HepG2 (cell line): Measurements from ENCODE around the gene CMKLR1. TPM values are rescaled to one million over a fixed set of nuclear protein-coding genes. Genes with fewer than 3 reads are reported as not detected.

Experiments
- ATAC-seq: fragments of 200-7000 bp; cut with Tn5 transposase; 3 replicates; pipeline ENCODE4 v1.9.1; 2020; ENCODE audit warnings: mild to moderate bottlenecking, moderate library complexity
- BruUV-seq: library from RNA; stranded (reverse); fragments of 400-500 nt; replicated peaks from 2 replicates; lab custom pipeline; 2021; lab: Mats Ljungman, UMichigan
- CTCF ChIA-PET: fragments of 300-600 bp; formaldehyde crosslinking; extraction: SDS; loops from one replicate; lab custom pipeline; 2021; ENCODE audit warnings: low total read pairs, inconsistent platforms, low intra/inter-chr PET ratio; lab: Yijun Ruan, JAX
- POLR2A ChIA-PET: fragments of 350-600 bp; sonication (Branson Sonifier 250); formaldehyde crosslinking; loops from one replicate; lab custom pipeline; 2020; ENCODE audit warnings: antibody characterized with exemption, inconsistent platforms; lab: Yijun Ruan, JAX
- DNase-seq: peaks from one replicate; pipeline ENCODE4 v3.0.0-alpha.2; 2015; ENCODE audit warnings: low spot score
- FAIRE-seq: peaks from 3 replicates; lab custom pipeline; 2011; peaks lifted over from hg19 to GRCh38; lab: Jason Lieb, UNC
- H2AFZ ChIP-seq: one replicate; pipeline ENCODE4 v1.6.1; 2011; ENCODE audit warnings: low read length, inconsistent platforms
- H3K27ac ChIP-seq: fragments of 300-600 bp; 3 replicates; pipeline ENCODE4 v1.8.0; 2011; ENCODE audit warnings: mixed run types, mild to moderate bottlenecking, mixed read lengths, low read length, inconsistent platforms; ENCODE audit not compliant: insufficient read depth; ENCODE audit errors: extremely low read length
- H3K27me3 ChIP-seq, 2 experiments: fragments of 200-600 bp in 1 of 2; 2 replicates in 1 of 2; 3 replicates in 1 of 2; pipeline versions ENCODE4 v1.6.0 to v1.8.0; 2011; ENCODE audit warnings: low read length in 2 of 2, mild to moderate bottlenecking in 2 of 2, moderate library complexity in 2 of 2, inconsistent platforms in 1 of 2; ENCODE audit not compliant: insufficient read depth in 2 of 2, control insufficient read depth in 1 of 2
- H3K36me3 ChIP-seq, 2 experiments: fragments of 200-600 bp in 1 of 2; replicated peaks in 1 of 2; 2 replicates in 1 of 2; 3 replicates in 1 of 2; pipeline versions ENCODE4 v1.5.1 to v1.8.0; 2011; ENCODE audit warnings: low read length in 2 of 2, inconsistent platforms in 1 of 2; ENCODE audit not compliant: insufficient read depth in 2 of 2, control insufficient read depth in 1 of 2
- H3K4me1 ChIP-seq: 2 replicates; pipeline ENCODE4 v1.5.1; 2012; ENCODE audit warnings: low read length, inconsistent platforms; ENCODE audit not compliant: insufficient read depth
- H3K4me2 ChIP-seq: 2 replicates; pipeline ENCODE4 v1.6.0; 2011; ENCODE audit warnings: low read depth, low read length, inconsistent platforms
- H3K4me3 ChIP-seq, 3 experiments: fragments of 200-600 bp in 1 of 3; sonication (generic), shearing (Covaris generic) in 1 of 3; replicated peaks in 1 of 3; 2 replicates each; pipeline ENCODE4 v1.5.1; 2011 to 2016; ENCODE audit warnings: low read length in 3 of 3, inconsistent platforms in 2 of 3, low read depth in 2 of 3, mild to moderate bottlenecking in 2 of 3, control low read depth in 1 of 3, mixed read lengths in 1 of 3; ENCODE audit not compliant: insufficient read depth in 1 of 3
- H3K79me2 ChIP-seq: one replicate; pipeline ENCODE4 v1.6.1; 2011; ENCODE audit warnings: low read length, inconsistent platforms; ENCODE audit not compliant: insufficient read depth
- H3K9ac ChIP-seq: 2 replicates; pipeline ENCODE4 v1.6.0; 2011; ENCODE audit warnings: mild to moderate bottlenecking, low read depth, low read length, inconsistent platforms; ENCODE audit not compliant: insufficient read depth
- H3K9me3 ChIP-seq: 2 replicates; pipeline ENCODE4 v1.5.1; 2012; ENCODE audit warnings: mild to moderate bottlenecking, low read length
- H4K20me1 ChIP-seq: 2 replicates; pipeline ENCODE4 v1.6.0; 2011; ENCODE audit warnings: inconsistent platforms, mild to moderate bottlenecking, low read length, moderate library complexity; ENCODE audit not compliant: insufficient read depth
- ATF5 ChIP-seq: sonication (generic); formaldehyde crosslinking; IDR thresholded peaks from 2 replicates; pipeline ENCODE4 v1.4.0; 2020; ENCODE audit warnings: mild to moderate bottlenecking, low read depth, missing genetic modification reagents
- ETV5 ChIP-seq: IDR thresholded peaks from 2 replicates; pipeline ENCODE4 v1.6.1; 2018; ENCODE audit warnings: missing biosample characterization, missing genetic modification reagents, inconsistent platforms, borderline replicate concordance
- KDM5B ChIP-seq: sonication (generic); formaldehyde crosslinking; IDR thresholded peaks from 2 replicates; pipeline ENCODE4 v1.4.0; 2020; ENCODE audit warnings: missing genetic modification reagents, mild to moderate bottlenecking, borderline replicate concordance
- KLF16 ChIP-seq, 2 experiments: sonication (generic) in 1 of 2; formaldehyde crosslinking in 1 of 2; IDR thresholded peaks; 2 replicates each; pipeline versions ENCODE4 v1.6.1 to v1.8.0; 2016 to 2023; ENCODE audit warnings: missing genetic modification reagents in 2 of 2, missing compliant biosample characterization in 1 of 2
- LCORL ChIP-seq, 2 experiments: fragments of 450-650 bp in 1 of 2; sonication (generic) in 1 of 2; formaldehyde crosslinking in 1 of 2; IDR thresholded peaks; 2 replicates each; pipeline versions ENCODE4 v1.5.0 to v1.6.1; 2017 to 2020; ENCODE audit warnings: antibody characterized with exemption in 1 of 2, missing genetic modification reagents in 1 of 2
- MLLT10 ChIP-seq: sonication (generic); formaldehyde crosslinking; IDR thresholded peaks from 2 replicates; pipeline ENCODE4 v1.4.0; 2020; ENCODE audit warnings: missing genetic modification reagents
- MTA1 ChIP-seq: sonication (generic); formaldehyde crosslinking; IDR thresholded peaks from 2 replicates; pipeline ENCODE4 v1.4.0; 2020; ENCODE audit warnings: missing genetic modification reagents, mild to moderate bottlenecking, borderline replicate concordance
- MXD4 ChIP-seq: IDR thresholded peaks from 2 replicates; pipeline ENCODE4 v1.6.1; 2016; ENCODE audit warnings: mild to moderate bottlenecking, missing biosample characterization, missing genetic modification reagents
- NONO ChIP-seq, 2 experiments: fragments of 450-650 bp in 1 of 2; sonication (generic) in 1 of 2; formaldehyde crosslinking in 1 of 2; IDR thresholded peaks in 1 of 2; conservative IDR thresholded peaks in 1 of 2; 2 replicates each; pipeline versions ENCODE4 v1.6.1 to v1.8.0; 2017 to 2022; ENCODE audit warnings: mild to moderate bottlenecking in 1 of 2, missing genetic modification reagents in 1 of 2, moderate library complexity in 1 of 2
- POGZ ChIP-seq: sonication (generic); formaldehyde crosslinking; IDR thresholded peaks from 2 replicates; pipeline ENCODE4 v1.4.0; 2020; ENCODE audit warnings: mild to moderate bottlenecking, missing genetic modification reagents
- SMC3 ChIP-seq: IDR thresholded peaks from 2 replicates; pipeline ENCODE4 v1.6.1; 2011; ENCODE audit warnings: low read length, improper control_type of control experiment
- STAG1 ChIP-seq: sonication (generic); formaldehyde crosslinking; IDR thresholded peaks from 2 replicates; pipeline ENCODE4 v1.4.0; 2020; ENCODE audit warnings: missing genetic modification reagents
- TOPORS ChIP-seq: sonication (generic); formaldehyde crosslinking; IDR thresholded peaks from 2 replicates; pipeline ENCODE4 v1.8.0; 2023; ENCODE audit warnings: mild to moderate bottlenecking, missing genetic modification reagents
- ZNF20 ChIP-seq: sonication (generic); formaldehyde crosslinking; IDR thresholded peaks from 2 replicates; pipeline ENCODE4 v1.4.0; 2020; ENCODE audit warnings: mild to moderate bottlenecking, moderate library complexity, missing genetic modification reagents
- ZNF343 ChIP-seq: sonication (generic); formaldehyde crosslinking; IDR thresholded peaks from 2 replicates; pipeline ENCODE4 v1.4.0; 2020; ENCODE audit warnings: mild to moderate bottlenecking, missing genetic modification reagents
- ZSCAN20 ChIP-seq: sonication (generic); formaldehyde crosslinking; IDR thresholded peaks from 2 replicates; pipeline ENCODE4 v1.4.0; 2020; ENCODE audit warnings: missing genetic modification reagents, mild to moderate bottlenecking, borderline replicate concordance
- WGBS: methylation state at CpG from one replicate; pipeline ENCODE4 v1.1.6; 2017; ENCODE audit warnings: low lambda C conversion rate; 5-methylcytosine and 5-hydroxymethylcytosine counted together
- in situ Hi-C: cut with HindIII; loops from 2 replicates; pipeline ENCODE4 v1.10.0; 2017; ENCODE audit warnings: low pct_unique_long_range_greater_than_20kb; ENCODE audit not compliant: extremely low pct_ligation_motif_present
- intact Hi-C: fragments of 100-400 bp; cut with micrococcal nuclease; formaldehyde crosslinking; loops from one replicate; pipeline ENCODE4 v1.10.0; 2022; ENCODE audit not compliant: unreplicated experiment
- polyA plus RNA-seq, 8 experiments: library from polyadenylated mRNA; depleted of rRNA in 3 of 8; stranded (reverse) in 7 of 8; unstranded in 1 of 8; fragments of >200 nt; fragmentation: Illumina TruSeq in 4 of 8; extraction: Trizol in 4 of 8; gene quantifications; 2 replicates each; pipeline versions ENCODE4 v1.2.1 to v1.2.3, GENCODE V29; 2011 to 2016; ENCODE audit warnings: low read depth in 4 of 8, missing spikeins in 1 of 8, mixed read lengths in 1 of 8; ENCODE audit not compliant: insufficient read depth in 1 of 8
- total RNA-seq, 5 experiments: library from RNA; depleted of rRNA; stranded (reverse); fragments of >200 nt; fragmentation: Illumina TruSeq; extraction: Trizol; gene quantifications; 2 replicates each; pipeline ENCODE4 v1.2.3, GENCODE V29; 2016; ENCODE audit warnings: low read depth in 1 of 5
- TF ChIP-seq, protein P1 (sequence below): fragments of 450-650 bp; IDR thresholded peaks from 2 replicates; pipeline ENCODE4 v1.6.1; 2017; ENCODE audit warnings: mild to moderate bottlenecking
- TF ChIP-seq, protein P2 (sequence below): sonication (generic); formaldehyde crosslinking; IDR thresholded peaks from 2 replicates; pipeline ENCODE4 v1.4.0; 2020; ENCODE audit warnings: missing genetic modification reagents; ENCODE audit errors: not compliant biosample characterization

CMKLR1 gene
- total and polyA plus RNA-seq, 2 of the 13 experiments (the other 11 are each of a cell fraction or from before 2014, with no cell fraction given), result not detected

DNA sequence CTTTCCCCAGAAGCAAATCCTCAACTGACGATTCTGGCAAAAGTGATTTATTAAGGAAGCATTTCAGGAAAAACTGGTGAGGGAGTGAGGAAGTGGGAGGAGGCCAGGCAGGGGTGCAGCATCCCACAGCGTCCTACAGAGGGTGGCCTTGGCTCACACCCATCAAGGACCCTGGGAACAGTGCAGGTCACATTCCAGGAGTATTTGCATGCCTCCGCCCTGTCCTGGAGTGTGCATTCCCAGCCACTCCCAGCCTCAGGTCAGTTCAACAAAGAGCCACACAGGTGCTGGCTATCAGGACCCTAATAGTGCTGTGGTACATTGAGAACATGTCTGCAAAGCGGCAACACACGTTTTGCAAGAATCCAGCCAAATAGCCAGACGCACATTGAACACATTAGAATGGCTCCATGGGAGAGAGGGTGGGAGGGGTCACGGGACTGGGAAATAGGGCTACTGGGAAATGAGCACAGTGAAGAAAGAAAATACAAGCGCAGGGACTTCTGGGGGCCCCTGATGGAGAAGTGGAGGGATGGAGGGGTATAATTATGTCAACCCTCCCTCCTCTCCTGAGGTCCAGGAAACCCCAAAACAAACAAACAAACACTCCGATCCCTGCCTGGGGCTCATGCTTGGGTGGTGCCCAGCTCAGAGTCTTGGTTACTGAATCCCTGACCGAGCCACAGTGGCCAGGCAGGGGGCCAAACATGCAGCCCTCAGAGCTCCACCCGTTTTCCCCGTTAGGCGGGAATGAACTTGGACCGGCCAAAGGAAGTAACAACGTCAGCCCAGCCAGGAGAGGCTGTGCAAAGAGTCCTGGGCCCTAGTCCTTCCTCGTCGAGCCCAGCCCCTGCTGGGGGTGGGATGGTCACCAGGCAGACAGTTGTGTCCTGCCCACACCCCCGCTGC lies 36.5 kb downstream of the CMKLR1 start:
- ATAC-seq (peak; percentile 96), FAIRE-seq (peak; percentile 94), DNase-seq (peak; percentile 84)
- Histone ChIP-seq H3K4me1 (peaks cover 58% of the 10 kb centered on the region), H4K20me1 (no peaks in the 10 kb centered on the region), H3K27ac (no peak overlapping the region), H3K9ac (no peak overlapping the region), H3K4me3 (peak overlapping the region in 1 of 3 experiments; percentile 25; a peak in 1 of 6 replicates), H2AFZ (no peak overlapping the region), H3K4me2 (peak overlapping the region; percentile 74), H3K27me3 (peaks cover 2 to 28% of the 10 kb centered on the region in 2 experiments; a peak in 3 of 5 replicates), H3K79me2 (no peaks in the 10 kb centered on the region), H3K36me3 (no peaks in the 10 kb centered on the region), H3K9me3 (no peaks in the 10 kb centered on the region)
- intact Hi-C loops, result loop anchor here (1.0 to 2.0 kb wide), 2 partner anchors 155 to 210 kb away; no protein-coding TSS in a partner anchor
- CTCF ChIA-PET, result interaction anchor here (1.4 to 1.9 kb wide), 2 partner anchors 154 to 209 kb away, joined by 8 to 20 read pairs; no protein-coding TSS in a partner anchor
- WGBS, result 5% methylated on average over 16 of the region's 18 CpGs
- in situ Hi-C loops, result no loop called here
- POLR2A ChIA-PET, result no interaction called here
- no TSS peak for BruUV-seq
- no peak for TF ChIP-seq ZNF20 (CRISPR knock-in tag)
- no peak for TF ChIP-seq KDM5B
- TF ChIP-seq STAG1 (CRISPR knock-in tag), result peak; percentile 92
- peak; percentile 19; the same call in 1 of the 2 replicates for TF ChIP-seq MTA1
- no peak for TF ChIP-seq LCORL (IDR thresholded peaks at IDR 0.05)
- TF ChIP-seq LCORL (CRISPR knock-in tag; IDR thresholded peaks at IDR 0.05), result 0 out of 2 replicates have a peak, but pooled peaks have one; percentile 63
- TF ChIP-seq POGZ (CRISPR knock-in tag), result peak; percentile 24; the same call in 1 of the 2 replicates
- no peak for TF ChIP-seq KLF16 (CRISPR knock-in tag; IDR thresholded peaks at IDR 0.05)
- TF ChIP-seq ZNF343, result 0 out of 2 replicates have a peak, but pooled peaks have one; percentile 12
- TF ChIP-seq, protein P1, sequence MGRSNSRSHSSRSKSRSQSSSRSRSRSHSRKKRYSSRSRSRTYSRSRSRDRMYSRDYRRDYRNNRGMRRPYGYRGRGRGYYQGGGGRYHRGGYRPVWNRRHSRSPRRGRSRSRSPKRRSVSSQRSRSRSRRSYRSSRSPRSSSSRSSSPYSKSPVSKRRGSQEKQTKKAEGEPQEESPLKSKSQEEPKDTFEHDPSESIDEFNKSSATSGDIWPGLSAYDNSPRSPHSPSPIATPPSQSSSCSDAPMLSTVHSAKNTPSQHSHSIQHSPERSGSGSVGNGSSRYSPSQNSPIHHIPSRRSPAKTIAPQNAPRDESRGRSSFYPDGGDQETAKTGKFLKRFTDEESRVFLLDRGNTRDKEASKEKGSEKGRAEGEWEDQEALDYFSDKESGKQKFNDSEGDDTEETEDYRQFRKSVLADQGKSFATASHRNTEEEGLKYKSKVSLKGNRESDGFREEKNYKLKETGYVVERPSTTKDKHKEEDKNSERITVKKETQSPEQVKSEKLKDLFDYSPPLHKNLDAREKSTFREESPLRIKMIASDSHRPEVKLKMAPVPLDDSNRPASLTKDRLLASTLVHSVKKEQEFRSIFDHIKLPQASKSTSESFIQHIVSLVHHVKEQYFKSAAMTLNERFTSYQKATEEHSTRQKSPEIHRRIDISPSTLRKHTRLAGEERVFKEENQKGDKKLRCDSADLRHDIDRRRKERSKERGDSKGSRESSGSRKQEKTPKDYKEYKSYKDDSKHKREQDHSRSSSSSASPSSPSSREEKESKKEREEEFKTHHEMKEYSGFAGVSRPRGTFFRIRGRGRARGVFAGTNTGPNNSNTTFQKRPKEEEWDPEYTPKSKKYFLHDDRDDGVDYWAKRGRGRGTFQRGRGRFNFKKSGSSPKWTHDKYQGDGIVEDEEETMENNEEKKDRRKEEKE, result no peak
- peak; percentile 56 for TF ChIP-seq SMC3
- no peak for TF ChIP-seq TOPORS (CRISPR knock-in tag)
- no peak for TF ChIP-seq NONO (IDR thresholded peaks at IDR 0.05)
- 0 out of 2 replicates have a peak, but pooled peaks have one; percentile 17 for TF ChIP-seq NONO (CRISPR knock-in tag; conservative IDR thresholded peaks at IDR 0.05)
- TF ChIP-seq, protein P2, sequence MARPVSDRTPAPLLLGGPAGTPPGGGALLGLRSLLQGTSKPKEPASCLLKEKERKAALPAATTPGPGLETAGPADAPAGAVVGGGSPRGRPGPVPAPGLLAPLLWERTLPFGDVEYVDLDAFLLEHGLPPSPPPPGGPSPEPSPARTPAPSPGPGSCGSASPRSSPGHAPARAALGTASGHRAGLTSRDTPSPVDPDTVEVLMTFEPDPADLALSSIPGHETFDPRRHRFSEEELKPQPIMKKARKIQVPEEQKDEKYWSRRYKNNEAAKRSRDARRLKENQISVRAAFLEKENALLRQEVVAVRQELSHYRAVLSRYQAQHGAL (CRISPR knock-in tag), result no peak
- no peak for TF ChIP-seq MLLT10 (CRISPR knock-in tag)
- no peak for TF ChIP-seq MXD4
- TF ChIP-seq ETV5 (CRISPR knock-in tag), result 0 out of 2 replicates have a peak, but pooled peaks have one; percentile 21
- no peak for TF ChIP-seq ATF5 (CRISPR knock-in tag)
- TF ChIP-seq ZSCAN20, result no peak
